Smooth muscle cell of the brain vasculature (primary cell): Measurements from ENCODE around the gene TGFBI.

ENCODE experiments used
- DNase-seq: peaks from one replicate; pipeline ENCODE4 v3.0.0-alpha.2; 2012; ENCODE audit warnings: low read depth, low spot score

Gene TGFBI

DNA sequence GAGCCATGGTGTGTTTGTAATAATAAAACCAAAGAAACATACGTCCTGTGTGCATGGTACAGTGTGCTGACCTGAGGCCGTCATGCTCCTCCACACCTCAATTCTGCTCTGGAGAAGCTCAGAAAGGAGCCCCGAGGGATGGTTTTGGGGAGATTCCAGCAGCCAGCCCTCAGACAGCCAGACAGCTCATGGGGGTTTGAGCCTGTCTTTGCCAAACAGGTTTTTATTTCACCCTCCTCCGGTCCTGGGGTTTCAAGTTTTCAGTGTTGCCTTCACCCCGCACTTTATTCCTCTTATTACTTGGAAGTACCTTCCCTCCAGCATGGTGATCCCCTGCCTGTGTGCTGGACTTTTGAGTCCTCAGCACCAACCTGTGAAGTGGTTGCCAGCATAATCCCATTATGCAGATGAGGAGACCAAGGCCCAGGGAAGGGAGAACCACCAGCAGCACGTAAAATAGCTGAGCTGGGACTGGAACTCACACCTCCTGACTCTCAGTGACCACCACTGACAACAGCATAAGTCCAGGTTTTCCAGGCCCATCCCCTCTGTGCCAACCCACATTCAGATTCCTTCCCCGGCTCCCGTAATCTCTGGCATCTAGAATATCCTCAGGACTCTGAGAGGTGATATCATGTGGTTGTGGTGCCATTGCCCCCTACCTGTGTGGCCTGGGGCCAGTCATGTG is 35.1 kb downstream of the TGFBI start:
- DNase-seq: no peak

DNA sequence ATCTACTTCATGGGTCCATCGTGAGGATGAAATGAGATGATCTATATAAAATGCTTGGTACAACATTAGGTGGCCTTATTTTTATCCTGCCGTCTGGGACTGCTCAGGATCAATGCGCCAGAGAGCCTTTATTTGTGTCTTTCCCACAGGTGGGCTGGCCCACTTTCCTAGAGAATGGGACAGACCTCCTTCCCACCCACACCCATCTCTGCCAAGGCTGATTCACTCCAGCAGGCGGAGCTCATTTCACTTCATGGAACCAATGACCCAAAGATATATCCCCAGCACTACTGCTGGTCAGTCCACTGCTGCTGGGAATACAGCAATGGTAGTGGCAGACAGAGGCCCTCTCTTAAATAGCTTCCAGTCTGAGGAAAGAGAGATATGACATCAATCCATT is 35.7 kb downstream of the TGFBI start:
- no peak for DNase-seq

DNA sequence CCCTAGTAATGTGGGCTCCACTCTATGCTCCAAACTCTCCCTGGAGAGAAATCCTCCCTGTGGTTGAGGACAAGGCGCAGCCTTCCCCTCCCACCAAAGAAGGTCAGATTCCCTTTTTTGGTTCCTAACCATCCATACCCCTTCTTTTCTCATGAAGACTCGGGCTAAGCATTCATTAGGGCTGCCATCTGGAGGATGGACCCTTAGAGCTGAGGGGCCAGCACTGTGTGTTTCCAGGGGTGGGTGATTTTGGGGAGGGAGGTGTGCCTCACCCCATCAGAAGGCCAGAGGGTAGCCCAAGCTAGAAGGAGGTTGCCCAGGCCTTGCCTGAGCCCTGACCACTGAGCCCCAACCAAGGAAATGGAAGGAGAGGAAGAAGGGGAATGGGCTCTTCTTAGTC is 36.8 kb downstream of the TGFBI start:
- DNase-seq: no peak

DNA sequence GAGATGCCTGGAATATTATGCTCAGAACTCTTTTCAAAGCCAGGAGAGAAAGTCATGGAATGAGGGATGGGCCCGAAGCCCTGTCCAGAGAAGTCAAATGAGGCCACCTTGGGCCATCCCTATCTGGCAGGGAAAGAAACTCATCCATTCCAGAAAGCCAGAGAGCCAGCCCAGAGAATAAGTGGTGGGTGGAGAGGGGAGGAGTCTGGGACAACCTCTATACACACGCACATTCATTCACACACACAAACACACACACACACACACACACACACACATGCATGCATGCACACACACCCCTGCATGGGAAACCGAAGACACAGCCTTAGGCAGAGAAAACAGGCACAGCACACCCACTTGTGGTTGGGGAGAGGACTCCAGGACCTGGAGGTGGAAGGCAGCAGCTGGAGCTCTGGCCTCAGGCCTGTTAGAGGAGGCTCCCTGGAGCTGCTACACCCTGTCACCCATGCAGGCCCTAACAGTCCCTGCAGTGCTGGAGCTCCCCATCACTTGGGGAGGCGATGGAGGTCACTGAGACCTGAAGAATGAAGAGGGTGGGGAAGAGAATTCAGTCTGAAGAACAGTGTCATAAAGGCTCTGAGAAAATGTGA is 38.0 kb downstream of the TGFBI start:
- no peak for DNase-seq

DNA sequence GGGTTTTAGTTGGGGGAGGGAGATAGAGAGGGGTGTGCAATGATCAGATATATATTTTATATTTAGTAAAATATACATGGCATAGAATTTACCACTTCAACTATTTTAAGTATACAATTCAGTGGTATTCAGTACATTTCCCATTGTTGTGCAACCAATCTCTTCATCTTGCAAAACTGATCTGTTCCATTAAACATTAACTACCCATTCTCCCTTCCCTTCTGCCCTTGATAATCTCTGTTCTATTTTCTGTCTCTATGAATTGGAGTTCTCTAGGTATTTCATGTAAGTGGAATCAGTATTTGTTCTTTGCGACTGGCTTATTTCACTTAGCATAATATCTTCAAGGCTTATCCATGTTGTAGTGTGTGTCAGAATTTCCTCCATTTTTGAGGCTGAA is 38.6 kb downstream of the TGFBI start:
- no peak for DNase-seq

DNA sequence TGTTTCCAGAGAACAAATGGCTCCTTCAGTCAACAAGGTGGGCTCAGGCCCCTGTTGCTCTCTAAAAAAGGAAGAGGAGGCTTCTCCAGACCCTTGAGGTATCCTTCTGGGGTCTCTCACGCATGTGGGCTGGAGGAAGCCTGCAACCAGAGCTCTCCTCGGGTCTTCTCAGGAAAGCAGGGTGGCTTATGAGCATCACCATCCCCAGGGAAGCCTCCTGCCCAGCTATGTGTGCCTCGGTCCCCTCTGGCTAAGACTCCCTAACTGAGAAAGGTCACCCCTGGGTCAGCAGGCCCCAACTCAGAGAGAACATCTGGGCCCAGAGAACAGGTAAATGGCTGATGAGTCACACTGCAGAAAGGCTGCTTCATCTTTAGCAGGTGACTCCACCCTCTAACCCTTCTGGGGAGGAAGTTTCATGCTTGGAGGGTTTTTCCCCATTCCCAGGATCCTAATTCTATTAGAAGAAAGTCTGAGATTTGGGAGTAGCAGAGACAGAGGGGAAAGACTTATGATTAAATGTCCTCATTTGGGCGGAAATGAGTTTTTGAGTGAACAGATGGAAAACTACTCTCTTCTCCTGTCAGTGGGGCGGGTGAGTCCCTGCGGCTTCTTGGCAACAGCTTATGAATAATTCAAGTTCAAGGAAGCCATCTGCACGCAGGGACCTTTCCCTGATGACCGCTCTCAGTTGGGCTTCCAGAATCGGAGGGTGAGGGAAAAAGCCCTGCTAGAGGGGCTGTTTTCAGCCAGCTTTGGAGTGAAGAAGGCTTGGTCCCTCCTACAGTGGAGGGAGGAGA is 41.9 kb downstream of the TGFBI start:
- no peak for DNase-seq

DNA sequence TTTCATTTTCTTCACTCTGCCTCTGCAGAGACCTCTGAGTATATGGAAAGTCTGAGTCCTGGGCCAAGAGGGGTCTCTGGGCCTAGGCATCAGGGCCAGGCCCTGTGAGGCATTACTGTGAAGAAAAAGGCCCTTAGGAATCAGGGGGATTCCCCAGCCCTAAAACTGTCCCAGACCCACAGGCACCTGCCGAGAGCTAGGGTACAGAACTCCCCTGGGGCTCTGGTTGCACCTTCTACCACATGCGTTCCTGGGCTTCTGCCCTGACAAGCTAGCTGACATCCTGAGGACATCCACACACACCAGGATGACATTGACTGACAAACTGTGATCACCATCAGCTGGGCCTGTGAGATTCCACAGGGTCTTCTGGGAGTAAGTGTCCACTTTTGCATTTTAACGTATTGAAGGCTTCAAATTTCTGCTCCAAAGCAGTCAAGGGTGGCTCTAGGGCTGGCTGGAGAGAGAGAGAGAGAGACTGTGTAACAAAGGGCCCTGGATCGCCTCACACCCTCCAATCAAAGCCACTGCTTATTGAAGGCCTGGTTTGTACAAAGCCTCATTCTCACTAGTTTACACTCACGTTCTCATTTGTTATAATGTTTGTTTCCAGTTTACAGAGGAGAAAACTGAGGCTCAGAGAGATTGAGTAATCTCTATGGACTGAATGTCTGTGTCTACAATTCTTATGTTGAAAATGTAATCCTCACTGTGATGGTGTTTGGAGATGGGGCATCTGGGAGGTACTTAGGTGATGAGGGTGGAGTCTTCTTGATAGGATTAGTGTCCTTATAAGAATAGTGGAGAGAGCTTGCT is 45.1 kb downstream of the TGFBI start:
- DNase-seq: no peak

DNA sequence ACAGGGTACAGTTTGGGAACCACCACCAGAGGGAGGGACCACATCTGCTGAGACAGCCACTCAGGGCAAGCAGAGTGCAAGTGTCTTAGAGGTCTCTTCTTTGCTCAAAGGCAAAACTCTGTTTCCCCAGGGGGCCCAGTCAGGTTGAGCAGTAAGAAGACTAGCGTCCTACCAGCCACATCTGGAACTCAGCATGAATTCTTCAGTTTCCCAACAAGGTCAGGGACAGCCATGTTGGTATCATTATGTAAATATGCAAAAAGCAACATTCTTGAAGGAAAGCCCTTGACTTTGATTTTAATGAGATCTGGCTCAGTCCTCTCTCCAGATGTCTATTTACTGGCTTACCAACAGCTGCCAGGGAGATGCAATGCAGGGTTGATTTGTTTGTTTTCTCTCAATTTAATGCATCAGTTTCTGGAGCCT is 46.7 kb downstream of the TGFBI start:
- no peak for DNase-seq

DNA sequence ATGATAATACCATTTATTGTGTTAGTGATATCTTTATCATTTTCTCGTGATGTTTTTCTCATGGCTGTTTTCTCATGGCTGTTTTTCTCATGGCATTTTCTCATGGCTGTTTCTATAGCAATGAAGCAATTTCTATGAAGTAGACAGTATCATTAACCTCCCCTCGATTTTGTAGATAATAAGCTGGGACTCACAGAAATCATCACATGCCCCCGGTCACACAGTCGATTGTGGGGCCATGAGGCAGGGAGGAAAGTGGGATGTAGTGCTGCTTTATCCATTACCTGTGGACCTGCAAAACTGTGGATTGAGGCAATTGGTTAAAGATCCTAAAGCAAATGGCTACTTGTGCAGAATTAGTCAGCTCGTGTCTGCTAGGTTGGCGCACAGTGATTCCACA is 47.3 kb downstream of the TGFBI start:
- no peak for DNase-seq

DNA sequence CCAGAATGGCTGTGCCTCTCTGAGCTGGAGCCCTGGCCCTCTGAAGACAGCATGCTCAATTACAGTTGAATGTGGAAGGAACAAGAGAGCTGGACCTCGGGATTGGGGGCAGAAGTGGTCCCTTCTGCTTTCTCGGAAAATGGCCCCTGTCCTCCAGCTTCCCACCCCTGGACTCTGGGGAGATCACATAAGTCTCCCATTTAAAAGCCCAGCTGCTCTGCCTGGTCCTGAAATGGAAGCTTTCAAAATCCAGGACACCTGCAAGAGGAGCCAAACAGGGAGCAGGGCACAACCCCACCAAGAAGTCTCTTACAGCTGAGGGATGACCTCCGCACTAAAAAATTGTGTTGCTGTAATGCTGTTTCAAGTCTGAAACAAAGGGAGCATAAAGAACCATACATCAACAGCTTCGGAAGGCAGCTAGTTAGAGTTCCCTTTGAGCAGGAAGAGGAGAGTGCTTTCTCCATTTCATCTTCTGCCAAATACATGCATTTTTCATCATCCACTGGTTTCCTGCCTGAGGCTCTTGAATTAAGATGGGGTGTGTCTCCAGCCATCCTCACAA is 48.2 kb downstream of the TGFBI start:
- DNase-seq: no peak

DNA sequence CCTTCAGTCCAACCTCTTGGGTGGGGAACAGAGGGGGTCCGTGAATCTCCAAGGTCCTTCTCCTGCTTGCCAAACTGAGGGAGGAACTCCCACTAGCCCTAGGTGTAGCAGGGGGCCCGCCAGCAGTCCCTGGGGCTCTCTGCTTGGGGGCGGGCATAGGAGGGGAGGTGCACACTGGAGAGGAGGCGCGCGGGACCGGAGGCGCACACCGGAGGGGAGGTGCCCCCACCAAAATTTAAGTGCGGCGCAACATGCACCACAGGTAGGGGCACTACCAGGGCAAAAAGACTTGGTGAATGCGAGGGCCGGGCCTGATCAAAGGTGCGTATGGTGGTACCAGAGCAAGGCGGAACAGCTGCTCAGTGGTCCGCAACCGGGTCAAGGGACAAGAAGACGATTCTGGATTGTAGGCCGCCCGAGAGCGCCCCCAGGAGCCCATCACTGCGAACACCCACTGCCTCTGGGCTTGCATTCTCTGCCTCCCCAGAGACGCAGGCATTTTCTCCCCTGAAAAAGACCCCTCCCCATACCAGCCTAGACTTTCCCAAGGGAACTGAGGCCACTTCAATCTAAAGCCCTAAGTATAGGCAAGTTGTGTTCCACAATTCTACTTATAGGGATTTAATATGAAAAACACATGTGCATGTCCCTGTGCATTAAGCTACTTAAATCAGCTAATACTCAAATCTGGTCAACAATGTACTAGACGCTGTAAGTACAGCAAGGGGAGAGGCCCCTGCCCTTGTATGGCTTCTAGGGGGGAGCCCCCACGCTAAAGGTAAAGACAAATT is 50.6 kb downstream of the TGFBI start:
- no peak for DNase-seq

DNA sequence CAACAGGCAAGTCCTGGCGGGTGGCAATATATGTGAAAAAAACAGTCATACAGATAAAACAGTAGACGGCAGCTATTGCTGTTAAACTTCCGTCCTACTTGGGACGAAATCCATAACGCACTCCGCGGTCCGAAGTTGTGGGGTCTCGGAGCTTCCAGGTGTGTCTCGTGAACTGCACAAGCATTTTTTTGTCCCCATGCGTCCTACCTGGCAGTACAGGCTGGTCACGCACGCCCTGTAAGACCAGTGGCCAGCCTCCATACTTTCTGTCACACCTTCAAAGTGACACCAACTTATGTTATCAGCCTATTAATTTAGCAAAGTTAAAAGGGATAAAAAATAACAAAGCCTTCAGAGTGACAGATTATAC is 51.3 kb downstream of the TGFBI start:
- no peak for DNase-seq

DNA sequence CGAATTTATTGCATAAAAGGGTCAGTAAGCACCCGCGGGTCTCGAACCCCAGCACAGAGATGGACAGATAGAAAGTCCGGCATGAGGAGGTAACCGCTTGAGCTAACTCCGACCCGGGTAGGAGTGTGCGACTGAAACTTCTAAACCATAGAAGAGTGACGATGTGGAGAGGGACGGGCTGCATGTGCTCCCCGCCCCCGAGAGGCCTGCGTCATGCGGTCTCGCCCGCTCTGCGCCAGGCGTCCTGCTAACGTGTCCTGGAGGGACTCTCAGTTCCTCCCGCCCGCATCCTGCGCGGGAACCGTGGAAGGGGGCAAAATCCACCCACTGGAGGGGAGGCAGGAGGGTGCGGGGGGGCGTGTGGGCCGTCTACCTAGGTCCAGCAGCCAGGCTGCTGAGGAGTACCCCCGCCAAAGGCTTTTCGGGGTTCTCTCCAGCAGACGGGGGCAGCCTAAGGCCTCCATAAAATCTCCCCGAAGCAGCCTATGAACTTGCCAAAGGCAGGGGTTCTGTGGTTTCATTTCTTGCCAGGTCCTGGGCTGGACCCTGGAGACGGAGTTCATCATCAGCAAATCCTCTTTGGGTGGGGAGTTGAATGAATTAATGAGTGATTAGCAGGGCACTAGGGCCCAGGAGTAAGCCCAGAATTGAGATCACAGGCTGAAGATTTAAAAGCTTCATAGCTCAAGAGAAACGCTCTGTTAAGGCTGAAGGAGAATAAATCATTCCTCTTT is 51.9 kb downstream of the TGFBI start:
- peak; percentile 87 for DNase-seq

DNA sequence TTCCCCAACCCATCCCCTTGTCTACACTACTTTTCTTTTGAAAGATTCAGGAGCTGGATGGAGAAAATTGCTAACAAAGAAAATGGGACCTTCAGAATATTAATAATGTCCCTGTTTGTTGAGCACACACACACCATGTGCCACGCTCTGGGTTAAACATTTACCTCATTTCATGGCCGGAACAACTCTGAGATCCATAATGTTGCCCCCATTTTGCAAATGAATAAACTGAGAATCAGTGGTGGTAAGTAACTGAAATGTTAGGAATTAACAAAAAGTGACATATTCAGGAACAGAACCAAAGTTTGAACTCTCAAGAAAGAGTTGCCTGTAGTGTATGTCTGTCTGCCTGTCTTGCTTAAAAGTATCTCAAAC is 52.4 kb downstream of the TGFBI start:
- DNase-seq: no peak

DNA sequence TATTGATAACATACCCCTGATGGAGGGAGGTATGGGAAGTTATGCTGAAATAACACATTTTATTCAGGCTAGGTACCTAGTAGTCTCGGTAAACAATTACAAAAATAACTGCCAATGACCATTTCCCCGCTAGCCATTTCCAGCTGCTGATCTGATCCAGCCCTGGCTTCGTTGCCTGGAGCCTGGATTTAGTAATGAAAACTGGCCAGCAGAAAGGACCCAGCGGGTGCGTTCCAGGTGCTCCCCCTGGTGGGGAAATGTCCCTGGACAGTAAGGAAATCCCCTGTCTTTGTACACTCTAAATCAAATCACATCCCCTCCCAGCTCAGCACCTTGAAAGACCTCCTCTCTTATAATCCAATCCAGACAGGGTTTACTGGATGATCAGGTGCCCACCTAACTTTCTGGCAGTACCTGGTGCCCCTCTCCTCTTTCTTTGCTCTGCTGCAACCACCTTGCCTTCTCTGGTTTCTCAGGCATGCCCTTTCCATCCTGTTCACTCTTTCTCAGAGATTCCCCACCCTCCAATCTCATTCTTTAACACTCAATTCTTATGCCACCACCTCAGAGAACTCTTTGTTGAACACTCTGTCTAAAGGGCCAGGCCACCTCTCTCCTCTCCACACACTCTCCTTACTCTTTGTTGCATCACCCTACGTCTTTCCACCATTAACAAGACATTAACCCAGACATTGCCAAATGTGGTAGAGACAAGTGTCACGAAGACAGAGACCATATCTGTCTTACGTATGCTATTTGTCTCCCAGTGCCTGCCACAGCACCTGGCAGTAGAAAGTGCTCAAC is 53.8 kb downstream of the TGFBI start:
- no peak for DNase-seq

DNA sequence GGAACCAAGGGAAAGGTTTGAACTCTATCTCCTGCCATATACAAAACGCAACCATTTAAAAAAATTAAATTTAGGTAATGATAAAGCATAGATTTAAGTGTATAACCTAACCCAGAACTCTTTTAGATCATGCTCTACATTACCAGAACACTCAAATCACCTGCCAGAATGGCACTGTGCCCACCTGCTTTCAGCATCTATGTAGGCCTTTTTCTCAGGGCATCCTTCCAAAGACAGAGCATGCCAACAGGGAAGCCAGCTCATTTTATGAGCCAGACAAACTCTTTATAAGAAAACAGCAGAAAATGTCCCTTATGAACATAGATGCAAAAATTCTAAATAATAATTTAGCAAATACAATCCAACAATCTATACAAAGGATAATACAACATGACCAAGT is 55.9 kb downstream of the TGFBI start:
- no peak for DNase-seq

DNA sequence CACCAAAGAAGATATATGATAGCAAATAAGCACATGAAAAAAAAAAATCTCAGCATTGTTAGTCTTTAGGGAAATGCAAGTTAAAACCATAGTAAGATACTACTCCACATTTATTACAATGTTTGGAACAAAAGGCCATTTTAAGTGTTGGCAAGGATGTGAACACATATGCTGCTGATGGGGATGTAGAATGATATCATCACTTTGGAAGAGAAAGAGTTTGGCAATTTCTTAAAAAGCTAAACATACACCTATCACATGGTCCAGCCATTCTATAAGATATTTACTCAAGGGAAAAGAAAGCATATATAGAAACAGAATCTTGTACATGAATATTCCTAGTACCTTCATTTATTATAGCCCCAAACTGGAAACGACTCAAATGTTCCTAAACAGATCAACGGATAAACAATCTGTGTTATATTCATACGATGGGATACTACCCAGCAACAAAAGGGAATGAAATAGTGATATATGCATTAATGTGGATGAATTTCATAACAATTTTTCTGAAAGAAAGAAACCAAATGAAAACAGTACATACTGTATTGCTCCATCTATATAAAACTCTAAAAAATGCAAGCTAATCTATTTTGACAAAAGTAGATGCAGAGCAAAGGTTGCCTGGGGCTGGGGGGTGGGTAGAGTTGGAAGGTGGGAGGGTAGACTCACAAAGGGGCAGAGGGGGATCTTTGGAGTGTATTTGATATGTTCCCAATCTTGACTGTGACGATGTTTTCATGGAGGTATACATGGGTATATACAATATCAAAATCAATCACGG is 58.2 kb downstream of the TGFBI start:
- no peak for DNase-seq

DNA sequence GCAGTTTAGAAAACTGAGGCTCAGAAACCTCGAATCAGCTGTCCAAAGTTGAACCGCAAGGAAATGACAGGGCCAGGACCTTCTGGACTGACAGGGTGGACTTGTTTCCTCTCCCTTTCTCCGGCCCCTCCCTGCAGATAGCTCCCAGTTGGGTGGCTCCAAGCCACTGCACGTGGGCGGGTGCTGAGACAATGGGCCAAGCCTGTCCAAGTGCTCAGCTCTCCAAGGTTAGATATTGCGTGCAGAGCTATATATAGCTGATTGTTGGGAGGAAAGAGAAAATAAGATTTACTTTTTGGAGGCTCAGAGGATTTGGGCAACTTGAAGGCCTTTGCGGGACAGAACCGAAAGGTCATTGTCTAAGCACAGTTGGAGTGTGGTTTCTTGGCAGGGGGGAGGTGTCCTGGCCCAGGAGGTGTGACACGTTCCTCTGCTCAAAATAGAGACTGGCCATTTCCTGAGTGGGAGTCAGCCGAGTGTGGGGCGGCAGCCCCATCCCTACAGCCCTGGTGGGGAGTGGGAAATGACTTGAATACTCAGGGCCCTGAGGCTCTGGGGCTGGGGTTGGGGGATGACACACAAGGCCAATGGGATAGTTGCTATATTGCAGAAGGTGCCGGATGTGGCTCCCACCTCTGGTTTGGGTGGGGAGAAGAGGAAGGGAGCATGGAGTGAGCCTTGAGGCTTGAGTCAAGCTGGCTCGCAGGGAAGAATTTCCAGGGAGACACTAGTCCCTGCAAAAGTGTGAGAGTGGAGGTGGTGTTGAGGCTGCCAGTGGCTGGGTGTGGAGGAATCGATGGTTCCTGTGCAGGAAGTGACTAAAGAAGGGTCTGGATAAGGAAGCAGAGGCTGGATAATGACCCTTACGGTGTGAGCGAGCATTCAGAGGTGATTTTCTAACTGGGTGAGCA is 59.4 kb downstream of the TGFBI start:
- no peak for DNase-seq
